OCI-LY3 (cell line): ENCODE measurements around the gene AARS2.
"Not testable (repeated sequence)": the region's sequence is repeated elsewhere in the genome, so short reads cannot be mapped to it uniquely, and the experiment has no call there.

Experiments
- EZH2phosphoT487 ChIP-seq: fragments of 200-600 bp; shearing (Covaris generic); IDR thresholded peaks from 2 replicates; pipeline ENCODE4 v1.6.1; 2018; ENCODE audit warnings: antibody characterized with exemption, mixed run types, low read depth
- TF ChIP-seq, protein P1 (sequence below): fragments of 200-600, 300-600 bp; sonication (generic); IDR thresholded peaks from 2 replicates; pipeline ENCODE4 v1.5.1; 2014; ENCODE audit warnings: antibody characterized with exemption, low read length, low read depth

DNA sequence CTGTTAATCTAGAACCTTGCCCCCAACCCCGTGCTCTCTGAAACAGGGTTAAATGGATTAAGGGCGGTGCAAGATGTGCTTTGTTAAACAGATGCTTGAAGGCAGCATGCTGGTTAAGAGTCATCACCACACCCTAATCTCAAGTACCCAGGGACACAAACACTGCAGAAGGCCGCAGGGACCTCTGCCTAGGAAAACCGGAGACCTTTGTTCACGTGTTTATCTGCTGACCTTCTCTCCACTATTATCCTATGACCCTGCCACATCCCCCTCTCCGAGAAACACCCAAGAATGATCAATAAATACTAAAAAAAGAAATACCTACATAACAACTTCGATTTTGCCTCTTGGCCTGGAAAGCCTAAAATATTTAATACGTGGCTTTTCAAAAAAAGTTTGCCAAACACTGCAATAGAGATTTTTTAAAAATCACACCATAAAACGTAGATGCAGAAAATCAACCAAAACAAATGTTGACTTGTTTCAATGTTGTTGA is 4.0 kb upstream of the AARS2 start:
- TF ChIP-seq, protein P1, sequence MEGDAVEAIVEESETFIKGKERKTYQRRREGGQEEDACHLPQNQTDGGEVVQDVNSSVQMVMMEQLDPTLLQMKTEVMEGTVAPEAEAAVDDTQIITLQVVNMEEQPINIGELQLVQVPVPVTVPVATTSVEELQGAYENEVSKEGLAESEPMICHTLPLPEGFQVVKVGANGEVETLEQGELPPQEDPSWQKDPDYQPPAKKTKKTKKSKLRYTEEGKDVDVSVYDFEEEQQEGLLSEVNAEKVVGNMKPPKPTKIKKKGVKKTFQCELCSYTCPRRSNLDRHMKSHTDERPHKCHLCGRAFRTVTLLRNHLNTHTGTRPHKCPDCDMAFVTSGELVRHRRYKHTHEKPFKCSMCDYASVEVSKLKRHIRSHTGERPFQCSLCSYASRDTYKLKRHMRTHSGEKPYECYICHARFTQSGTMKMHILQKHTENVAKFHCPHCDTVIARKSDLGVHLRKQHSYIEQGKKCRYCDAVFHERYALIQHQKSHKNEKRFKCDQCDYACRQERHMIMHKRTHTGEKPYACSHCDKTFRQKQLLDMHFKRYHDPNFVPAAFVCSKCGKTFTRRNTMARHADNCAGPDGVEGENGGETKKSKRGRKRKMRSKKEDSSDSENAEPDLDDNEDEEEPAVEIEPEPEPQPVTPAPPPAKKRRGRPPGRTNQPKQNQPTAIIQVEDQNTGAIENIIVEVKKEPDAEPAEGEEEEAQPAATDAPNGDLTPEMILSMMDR, result not testable (repeated sequence)
- TF ChIP-seq EZH2phosphoT487, result not testable (repeated sequence)
